Measurements from ENCODE around the gene TAGAP.

- TF ChIP-seq, protein P1, sequence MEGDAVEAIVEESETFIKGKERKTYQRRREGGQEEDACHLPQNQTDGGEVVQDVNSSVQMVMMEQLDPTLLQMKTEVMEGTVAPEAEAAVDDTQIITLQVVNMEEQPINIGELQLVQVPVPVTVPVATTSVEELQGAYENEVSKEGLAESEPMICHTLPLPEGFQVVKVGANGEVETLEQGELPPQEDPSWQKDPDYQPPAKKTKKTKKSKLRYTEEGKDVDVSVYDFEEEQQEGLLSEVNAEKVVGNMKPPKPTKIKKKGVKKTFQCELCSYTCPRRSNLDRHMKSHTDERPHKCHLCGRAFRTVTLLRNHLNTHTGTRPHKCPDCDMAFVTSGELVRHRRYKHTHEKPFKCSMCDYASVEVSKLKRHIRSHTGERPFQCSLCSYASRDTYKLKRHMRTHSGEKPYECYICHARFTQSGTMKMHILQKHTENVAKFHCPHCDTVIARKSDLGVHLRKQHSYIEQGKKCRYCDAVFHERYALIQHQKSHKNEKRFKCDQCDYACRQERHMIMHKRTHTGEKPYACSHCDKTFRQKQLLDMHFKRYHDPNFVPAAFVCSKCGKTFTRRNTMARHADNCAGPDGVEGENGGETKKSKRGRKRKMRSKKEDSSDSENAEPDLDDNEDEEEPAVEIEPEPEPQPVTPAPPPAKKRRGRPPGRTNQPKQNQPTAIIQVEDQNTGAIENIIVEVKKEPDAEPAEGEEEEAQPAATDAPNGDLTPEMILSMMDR (IDR thresholded peaks at IDR 0.05) = no peak
- TF ChIP-seq POLR2AphosphoS5 (IDR thresholded peaks at IDR 0.05) (no peak), POLR2A (IDR thresholded peaks at IDR 0.05) (no peak)
Observed at GRCh38 chr6:159037756-159038290, 7.0 kb downstream of the TAGAP start.

All from stomach (tissue), 4 donors.